Measurements from ENCODE around the gene PRMT7. TPM values are rescaled to one million over a fixed set of nuclear protein-coding genes. Genes with fewer than 3 reads are reported as not detected.

The PRMT7 gene
- total RNA-seq, 1 donor from 2014 or later, result 28.9 TPM

DNA sequence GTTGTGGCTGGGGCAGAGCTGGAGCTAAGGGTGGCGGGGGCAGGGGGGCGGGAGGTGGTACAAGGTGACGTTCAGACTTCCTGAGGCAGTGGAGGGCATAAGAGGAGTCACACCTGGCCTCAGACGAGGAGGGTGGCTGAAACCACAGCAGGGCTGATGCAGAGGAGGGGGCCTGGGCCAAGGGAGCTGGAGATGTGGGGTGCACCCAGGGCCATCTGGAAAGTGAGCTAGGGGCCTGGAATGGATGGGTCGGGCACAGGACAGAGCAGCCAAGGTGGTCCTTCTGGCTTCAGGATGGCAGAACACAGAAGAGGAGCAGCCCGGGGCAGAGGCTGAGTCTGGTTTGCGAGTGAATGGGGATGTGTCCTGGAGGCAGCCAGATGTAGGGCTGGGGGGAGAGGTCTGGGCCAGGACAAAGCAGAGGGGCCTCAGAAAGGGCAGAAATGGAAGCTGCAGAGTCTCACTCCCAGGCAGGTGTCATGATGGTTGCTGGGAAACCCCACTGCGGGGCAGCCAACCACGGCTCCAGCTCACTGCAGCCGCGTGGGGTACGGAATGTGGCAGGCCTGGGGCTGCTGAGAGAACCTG is 57.6 kb downstream of the PRMT7 start:
- intact Hi-C loops (cut with DNase I), result no loop called here
- ATAC-seq, result no peak
- peak; percentile 18 for DNase-seq (ENCODE audit: missing footprints)

DNA sequence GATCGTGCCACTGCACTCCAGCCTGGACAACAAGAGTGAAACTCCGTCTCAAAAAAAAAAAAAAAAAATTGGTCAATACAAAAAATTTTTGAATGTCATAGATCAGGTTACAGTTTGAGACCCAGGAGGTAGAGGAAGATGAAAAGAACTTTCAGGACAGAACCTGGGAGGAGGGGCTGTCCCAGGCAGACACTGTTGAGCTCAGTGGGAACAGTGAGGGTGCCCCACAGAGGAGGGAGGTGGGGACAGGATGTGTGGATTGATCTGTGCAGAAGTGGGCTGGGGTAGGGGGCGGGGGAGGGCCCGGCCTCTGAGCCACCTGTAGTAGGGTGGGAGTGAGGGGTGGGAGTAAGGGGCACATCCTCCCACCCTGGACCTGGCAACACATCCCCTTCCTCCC is 58.3 kb downstream of the PRMT7 start:
- no peak for ATAC-seq
- intact Hi-C loops (cut with DNase I), result no loop called here

DNA sequence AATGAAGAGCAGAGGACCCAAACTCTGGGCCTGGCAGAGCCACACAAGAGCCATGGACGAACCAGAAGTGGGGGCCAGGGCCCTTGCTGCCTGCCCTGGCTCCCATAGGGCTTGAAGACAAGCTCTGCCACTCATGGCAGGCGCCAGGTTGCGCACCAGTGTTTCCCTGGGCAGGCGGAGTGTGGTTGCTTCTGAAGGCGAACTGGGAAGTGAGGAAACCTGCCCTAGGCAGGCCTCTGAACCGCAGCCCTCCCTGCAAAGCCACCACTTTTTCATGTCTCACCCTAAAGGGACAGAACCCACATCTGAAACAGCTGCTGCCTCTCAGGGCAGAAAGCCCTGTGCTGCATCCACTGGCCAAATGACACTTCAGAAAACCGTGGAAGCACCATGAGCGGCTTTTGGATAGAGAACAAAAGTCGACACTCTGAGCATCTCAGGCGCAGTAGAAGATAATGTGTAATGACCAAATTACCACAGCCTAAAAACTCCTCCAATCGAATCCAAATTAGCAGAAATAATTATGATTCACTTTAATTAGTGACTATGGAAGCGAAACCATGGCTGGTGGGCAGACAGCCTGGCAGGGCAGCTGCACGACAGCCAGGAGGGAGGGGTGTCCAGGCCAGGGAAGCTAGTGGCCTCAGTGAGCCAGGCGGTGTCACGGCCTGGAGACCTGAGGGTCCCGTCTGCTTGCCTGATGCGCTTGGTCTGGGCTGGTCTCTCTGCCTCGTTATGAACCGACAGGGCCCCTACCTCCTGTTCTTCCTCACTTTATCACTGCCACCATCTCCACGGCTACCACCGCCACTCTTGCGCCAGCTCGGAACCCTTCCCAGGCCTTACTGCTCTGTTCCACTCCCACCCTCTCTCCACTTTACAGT is 59.1 kb downstream of the PRMT7 start:
- intact Hi-C loops (cut with DNase I), result no loop called here
- ATAC-seq, result no peak
- peak; percentile 43 for DNase-seq (ENCODE audit: missing footprints)

More for the DNA sequence above, 58.3 kb downstream of the PRMT7 start:
- DNase-seq (ENCODE audit: missing footprints), result peak; percentile 45

DNA sequence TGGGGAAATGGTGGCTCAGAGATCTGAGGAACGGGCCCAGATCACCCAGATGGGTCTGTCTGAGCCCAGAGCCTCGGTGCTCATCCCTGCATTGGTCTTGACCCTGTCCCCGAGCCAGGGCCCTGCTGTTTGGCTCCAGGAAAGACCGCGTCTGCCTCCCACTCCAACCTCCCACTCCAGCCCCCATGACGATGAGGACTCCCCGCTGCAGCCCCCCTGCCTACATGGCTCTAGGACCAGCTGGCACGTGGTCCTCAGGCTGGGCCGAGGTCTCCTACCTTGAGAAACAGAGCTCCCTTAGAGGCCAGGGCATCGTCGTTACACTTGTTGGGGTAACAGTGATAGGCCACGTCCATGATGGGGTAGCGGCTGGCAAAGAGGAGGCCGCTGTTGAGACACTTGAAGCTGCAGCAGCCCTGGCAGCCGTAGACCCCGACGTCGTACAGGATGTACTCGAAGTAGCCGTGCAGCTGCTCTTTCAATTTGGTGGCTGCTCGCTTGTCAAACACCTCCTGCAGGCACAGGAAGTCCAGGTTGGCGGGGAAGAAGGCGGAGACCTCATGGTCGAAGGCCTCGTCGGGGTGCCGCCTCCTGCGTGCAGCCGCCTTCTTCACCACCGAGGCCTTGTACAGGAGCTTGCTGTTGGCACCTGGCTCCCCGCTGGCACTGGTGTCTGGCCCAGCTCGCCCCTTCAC is 59.9 kb downstream of the PRMT7 start:
- intact Hi-C loops (cut with DNase I), result no loop called here
- DNase-seq (ENCODE audit: missing footprints) (peak; percentile 53), ATAC-seq (no peak)

DNA sequence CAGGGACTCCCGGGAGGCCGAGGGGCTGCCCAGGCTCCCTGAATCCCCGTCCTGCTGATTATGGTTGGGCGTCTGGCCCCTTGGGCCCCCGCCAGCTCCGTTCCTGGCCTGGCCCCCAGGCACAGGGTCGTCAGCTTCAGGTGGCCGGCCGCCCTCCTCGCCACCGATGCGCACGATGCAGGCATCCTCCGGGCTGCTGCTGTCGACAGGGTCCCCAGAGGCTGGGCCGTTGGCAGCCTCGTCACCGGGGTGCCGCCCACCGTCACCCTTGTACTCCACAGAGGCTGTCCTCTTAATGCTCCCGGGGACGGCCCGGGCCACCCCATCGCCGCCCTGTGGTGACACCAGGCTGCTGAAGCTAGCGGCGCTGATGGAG is 60.4 kb downstream of the PRMT7 start:
- DNase-seq (ENCODE audit: missing footprints), result peak; percentile 45
- intact Hi-C loops (cut with DNase I), result no loop called here
- ATAC-seq, result no peak

DNA sequence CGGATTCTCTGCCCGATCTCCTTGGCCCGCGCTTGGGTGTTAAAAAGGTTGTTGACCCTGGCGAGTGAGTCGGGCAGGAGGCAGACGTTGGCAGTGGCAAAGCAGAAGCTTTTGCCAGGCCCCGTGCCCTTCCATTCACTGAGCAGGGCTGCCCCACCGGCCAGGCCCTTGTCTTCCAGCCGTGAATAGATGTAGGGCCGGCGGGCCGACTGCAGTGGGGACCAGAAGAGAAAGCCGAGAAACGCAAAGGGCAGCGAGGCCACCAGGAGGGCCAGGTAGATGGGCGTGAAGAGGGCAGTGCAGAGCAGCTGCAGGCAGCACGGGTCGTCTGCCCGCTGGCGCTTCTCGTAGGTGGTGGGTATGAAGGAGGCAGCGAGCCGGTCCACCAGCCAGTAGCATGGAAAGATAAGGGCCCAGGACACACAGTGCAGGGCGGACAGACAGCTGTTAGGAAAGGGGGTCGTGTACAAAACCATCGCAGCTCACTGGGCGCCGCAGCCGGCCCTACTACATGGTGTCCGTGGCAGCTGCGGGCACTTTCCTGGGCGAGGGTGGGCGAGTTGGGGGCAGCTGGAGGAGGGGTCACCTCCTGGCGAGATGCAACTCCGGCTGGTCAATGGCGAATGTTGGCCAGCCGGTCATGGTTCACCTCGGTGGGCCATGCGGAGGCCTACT is 61.0 kb downstream of the PRMT7 start:
- intact Hi-C loops (cut with DNase I), result no loop called here
- ATAC-seq (no peak), DNase-seq (ENCODE audit: missing footprints) (peak; percentile 58)

DNA sequence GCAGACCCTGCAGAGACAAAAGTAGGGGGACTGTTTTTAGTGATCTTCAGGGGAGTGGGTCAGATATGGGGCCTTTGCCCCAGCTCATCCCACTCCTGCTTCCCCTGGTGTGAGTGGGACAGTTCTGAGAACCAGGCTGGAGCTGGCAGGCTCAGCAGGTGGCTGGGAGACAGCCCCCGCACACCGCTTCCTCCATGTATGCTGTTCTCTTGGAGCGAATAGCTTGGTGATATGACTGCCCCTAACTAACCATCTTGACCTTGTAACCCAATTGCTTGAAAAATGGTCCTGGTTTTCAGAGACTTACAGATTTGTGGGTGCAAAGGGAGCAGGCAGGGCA is 61.5 kb downstream of the PRMT7 start:
- DNase-seq (ENCODE audit: missing footprints), result peak; percentile 9
- intact Hi-C loops (cut with DNase I), result no loop called here

DNA sequence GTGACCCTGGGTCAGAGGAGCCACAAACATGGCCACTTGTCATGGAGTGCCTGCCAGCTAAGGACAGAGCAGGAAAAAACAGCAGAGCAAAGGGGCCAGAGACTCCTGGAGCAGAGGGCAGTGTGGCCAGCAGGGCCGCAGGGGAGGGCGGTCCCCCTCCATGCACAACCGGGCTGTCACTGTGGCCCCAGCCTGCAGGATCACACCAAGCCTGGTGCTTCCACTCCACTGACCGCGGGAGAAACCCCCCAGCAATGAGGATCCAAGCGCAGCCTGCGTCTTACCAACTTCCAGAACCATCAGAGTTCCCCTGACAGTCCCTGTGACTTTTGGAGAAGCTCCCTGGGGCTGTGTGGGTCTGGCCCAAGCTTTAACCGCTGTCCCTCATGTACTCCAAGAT is 62.0 kb downstream of the PRMT7 start:
- DNase-seq (ENCODE audit: missing footprints), result peak; percentile 34
- no peak for ATAC-seq

More for the DNA sequence above, 61.5 kb downstream of the PRMT7 start:
- no peak for ATAC-seq

DNA sequence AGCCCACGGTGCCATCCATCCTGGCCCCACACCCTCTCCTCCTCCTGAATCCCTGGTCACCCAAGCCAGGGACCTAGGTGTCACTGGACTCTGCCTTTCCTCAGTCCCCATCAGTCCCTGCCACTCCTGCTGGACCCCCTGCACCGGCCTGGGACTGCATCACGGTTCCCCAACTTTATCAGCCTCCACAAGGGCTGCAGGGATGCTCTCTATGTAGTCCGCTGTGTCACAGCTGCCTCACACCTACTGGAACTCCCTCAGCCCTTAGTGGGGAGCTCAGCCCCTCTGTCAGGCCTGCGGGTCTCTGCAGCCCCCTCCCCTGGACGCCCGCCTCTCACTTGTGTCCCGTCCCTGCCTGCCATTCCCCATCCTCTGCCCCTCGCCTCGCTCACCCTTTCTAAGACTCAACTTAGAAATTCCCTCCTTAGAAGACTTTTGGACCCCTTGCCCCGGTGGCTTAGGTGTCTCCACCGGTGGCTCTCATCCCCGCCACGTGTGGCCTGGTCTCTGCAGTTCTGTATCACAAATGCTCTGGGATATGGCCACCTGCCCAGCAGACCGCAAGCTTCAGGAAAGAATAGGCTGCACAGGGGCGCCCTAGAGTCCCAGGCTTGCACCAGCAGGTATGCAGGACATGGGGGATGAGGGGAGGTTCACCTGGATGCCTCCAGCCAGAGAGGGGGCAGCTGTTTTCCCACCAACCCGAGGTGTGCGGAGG is 62.9 kb downstream of the PRMT7 start:
- DNase-seq (ENCODE audit: missing footprints) (peak; percentile 64), ATAC-seq (no peak)
- intact Hi-C loops (cut with DNase I), result no loop called here

More for the DNA sequence above, 62.0 kb downstream of the PRMT7 start:
- intact Hi-C loops (cut with DNase I), result no loop called here

DNA sequence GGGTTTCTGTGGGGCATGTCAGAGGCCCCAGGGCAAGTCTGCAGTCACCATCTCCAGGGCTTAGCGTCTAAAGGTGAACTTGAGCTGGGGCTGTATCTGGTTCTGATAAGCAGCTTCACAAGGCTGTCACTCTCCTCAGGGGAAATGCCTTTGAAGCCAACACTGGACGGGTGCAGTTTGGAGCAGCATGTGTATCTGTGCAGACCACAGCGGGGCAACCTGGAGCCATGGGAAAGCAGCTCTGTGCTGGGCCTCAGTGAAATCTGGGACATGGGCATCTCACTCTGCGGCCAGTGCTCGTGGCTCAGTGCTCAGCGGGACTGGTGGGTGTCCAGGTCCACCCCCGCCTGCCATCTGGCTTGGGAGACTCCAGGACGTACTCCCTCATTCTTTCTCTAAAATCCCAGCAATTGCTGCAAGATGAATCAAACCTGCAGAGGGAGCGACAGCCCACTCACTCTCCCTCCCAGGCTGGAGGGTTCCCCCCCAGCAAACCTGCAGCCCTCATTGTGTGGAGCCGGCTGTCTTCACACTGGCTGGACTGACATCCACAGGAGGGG is 63.5 kb downstream of the PRMT7 start:
- no peak for ATAC-seq
- intact Hi-C loops (cut with DNase I), result no loop called here
- peak; percentile 27 for DNase-seq (ENCODE audit: missing footprints)

DNA sequence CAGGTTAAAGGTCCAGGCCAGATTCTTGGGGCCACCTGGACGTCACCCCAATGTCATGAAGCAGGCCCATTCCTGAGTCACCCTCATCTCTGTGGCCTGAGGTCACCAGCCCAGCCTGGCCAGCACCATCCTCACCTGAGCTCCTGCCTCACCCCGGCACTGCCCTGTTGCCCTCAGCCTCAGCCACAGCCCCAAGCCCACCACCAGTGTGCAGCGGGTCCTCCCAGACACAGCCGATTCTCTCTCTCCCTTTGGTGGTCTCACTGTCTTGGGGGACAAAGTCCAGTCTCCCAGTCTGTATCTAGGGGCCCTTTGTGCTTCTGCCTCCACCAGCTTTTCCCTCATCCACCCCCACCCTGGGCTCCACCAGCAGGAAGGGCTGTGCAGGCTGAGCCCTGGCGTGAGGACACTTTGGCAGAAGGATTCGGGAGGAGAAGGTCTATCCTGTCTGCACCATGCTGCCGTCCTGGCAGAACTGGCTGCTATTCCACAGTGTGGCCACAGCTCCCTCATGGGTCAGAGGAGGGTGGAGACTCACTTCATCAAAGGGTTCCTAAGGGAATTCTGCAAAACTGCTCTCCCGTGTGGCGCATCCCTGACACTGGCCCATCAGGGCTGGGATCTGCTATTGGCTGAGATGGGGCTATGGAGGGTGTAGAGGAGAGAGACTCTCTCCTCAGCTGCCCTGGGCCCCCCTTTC is 64.3 kb downstream of the PRMT7 start:
- ATAC-seq, result no peak
- peak; percentile 30 for DNase-seq (ENCODE audit: missing footprints)

DNA sequence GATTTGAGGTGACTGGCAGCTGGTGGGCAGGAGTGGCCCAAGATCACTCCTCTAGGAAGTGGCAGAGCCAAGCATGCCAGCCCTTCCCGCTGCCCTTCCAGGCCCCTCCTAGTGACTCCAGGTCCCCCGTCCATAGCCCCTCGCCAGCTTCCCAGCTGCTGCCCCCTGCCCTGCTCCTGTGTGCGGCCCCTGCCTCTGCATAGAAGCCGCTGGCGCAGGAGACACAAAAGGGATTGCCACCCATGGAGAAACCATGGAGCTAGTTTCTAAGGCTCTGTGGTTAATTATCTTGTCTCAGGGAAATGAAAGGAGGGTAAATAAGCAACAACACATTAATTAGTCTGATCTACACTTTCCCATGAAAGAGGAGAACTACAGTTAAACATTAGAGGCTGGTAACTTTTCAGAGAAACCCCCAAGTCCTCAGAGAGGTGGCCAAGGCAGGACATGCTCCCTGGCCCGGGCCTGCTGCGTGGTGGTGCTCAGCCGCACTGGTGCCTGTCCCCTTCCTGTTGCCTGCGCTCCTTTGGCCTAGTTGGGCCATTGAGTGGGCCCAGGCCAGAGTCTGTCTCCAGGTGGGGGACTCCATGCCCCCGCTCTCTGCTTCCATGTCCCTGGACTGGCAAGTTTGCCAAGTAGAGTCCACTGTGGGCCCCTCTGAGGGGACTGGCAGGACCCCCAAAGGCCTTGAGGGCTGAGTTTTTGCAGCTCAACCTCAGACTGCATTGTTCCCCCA is 65.2 kb downstream of the PRMT7 start:
- no peak for ATAC-seq
- intact Hi-C loops (cut with DNase I), result no loop called here
- DNase-seq (ENCODE audit: missing footprints), result peak; percentile 11

More for the DNA sequence above, 64.3 kb downstream of the PRMT7 start:
- intact Hi-C loops (cut with DNase I), result no loop called here

DNA sequence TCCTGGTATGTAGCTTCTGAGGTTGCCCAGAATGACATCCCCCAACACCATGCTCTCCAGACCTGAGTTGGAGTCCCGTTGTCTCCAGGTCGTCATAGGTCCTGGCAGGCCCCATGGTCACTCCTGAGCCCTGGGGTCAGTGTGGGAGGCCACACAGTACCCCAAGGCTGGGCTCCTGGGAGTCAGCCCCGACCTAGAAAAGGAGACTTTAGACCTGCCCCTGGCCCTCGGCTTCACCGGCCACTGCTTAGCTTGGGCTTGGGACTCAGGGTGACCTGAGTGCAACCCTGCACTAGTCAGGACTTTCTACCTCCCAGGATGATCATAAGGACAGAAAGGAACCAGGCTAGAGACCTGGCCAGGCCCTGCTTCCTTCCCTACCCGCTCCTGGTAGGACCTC is 65.8 kb downstream of the PRMT7 start:
- ATAC-seq, result no peak
- DNase-seq (ENCODE audit: missing footprints), result peak; percentile 18
- intact Hi-C loops (cut with DNase I), result no loop called here

DNA sequence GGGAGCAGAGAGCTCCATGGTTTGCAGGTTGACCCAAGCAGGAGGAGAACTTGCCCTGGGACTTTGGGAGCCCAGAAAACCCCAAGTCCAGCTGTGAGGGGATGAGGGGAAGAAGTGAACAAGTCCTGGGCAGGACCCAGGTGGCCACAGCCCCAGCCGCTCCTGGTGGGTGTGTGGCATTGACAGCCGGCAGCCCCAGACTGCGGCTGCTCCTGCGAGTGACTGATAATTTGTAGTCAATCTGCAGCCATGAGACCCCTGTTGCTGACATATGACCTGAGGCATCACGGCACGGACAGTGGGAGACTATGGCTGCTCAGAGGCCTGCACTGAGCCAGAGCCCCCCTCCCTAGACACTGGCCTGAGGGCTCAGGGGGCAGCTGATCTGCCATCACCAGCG is 66.4 kb downstream of the PRMT7 start:
- DNase-seq (ENCODE audit: missing footprints) (peak; percentile 39), ATAC-seq (no peak)
- intact Hi-C loops (cut with DNase I), result no loop called here

DNA sequence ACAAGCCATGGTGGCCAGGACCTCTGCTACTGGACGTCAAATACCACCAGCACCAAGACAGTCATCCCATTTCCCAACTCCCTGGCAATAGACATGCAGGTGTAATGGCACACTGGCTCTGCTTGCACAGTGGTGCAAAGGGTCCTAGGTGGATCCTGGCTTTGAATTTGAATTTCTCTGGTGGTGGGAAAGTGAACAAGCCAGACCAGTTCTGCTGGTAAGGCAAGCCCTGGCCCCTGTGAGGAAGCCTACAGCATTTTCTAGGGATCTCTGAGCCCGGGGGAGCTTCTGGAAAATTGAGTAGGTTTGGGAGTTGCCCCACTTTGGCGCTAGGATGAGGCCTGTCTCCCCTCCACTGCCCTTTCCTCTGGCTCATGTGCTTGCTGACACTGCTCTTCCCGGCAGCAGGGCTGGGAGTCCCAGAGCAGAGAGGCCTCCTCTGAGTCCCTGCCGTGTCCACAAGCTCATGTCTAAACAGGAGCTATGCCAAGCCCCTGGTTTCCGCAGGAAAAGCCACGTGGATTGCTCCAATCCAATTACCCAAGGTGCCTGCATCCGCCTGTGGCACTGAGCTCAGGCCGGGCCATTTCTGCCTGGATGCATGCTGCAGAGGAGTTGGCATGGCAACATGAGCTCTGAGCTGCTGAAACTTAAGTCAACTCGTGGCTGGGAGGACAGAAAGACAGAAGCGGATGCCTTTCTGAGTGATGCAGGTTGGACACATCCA is 67.0 kb downstream of the PRMT7 start:
- intact Hi-C loops (cut with DNase I), result no loop called here
- DNase-seq (ENCODE audit: missing footprints), result peak; percentile 49
- no peak for ATAC-seq

Measured in Right ventricle myocardium inferior (tissue), 1 donor.